CD4-positive, alpha-beta T cell treated with Interleukin-1 beta for 1 hour (primary cell): ENCODE data around the gene DNAJC22.
A peak's percentile ranks its signal among the peaks of the same experiment; 100 is the strongest.
"Not testable (repeated sequence)": the region's sequence is repeated elsewhere in the genome, so short reads cannot be mapped to it uniquely, and the experiment has no call there.

Experiments
- DNase-seq, 2 donors: peaks; one replicate each; pipeline ENCODE4 v3.0.0-alpha.2; 2020 to 2022

Gene DNAJC22

GRCh38 chr12:49346659-49347310 lies at the start of gene DNAJC22:
Gene DNAJC22, plus strand, starts transcription at chr12:49346888. Its CDS starts 1,985 bp downstream, at chr12:49348873.
- peak in 1 of 2 donors; percentile 26 for DNase-seq

GRCh38 chr12:49297695-49298060 lies 49.0 kb upstream of the DNAJC22 start:
- DNase-seq = no peak

- DNase-seq = no peak
Observed at GRCh38 chr12:49298160-49298559, 48.5 kb upstream of the DNAJC22 start.

- DNase-seq = no peak
Observed at GRCh38 chr12:49301760-49302159, 44.9 kb upstream of the DNAJC22 start.

GRCh38 chr12:49304161-49304560 lies 42.5 kb upstream of the DNAJC22 start:
- DNase-seq = no peak

GRCh38 chr12:49305762-49306510 lies 40.8 kb upstream of the DNAJC22 start:
- no peak for DNase-seq

GRCh38 chr12:49309386-49309785 lies 37.3 kb upstream of the DNAJC22 start:
- no peak for DNase-seq

- DNase-seq = not testable (repeated sequence)
Observed at GRCh38 chr12:49310451-49311000, 36.2 kb upstream of the DNAJC22 start.

- DNase-seq = no peak
Observed at GRCh38 chr12:49314811-49315210, 31.9 kb upstream of the DNAJC22 start.

- DNase-seq = not testable (repeated sequence)
Observed at GRCh38 chr12:49317118-49317517, 29.6 kb upstream of the DNAJC22 start.

GRCh38 chr12:49320411-49321103 lies 26.1 kb upstream of the DNAJC22 start:
- not testable (repeated sequence) for DNase-seq

GRCh38 chr12:49322367-49322707 lies 24.4 kb upstream of the DNAJC22 start:
- DNase-seq = no peak

GRCh38 chr12:49322708-49323523 lies 23.8 kb upstream of the DNAJC22 start, which contains the start of gene TROAP:
Gene TROAP, plus strand, starts transcription at chr12:49323255. Its CDS starts 354 bp downstream, at chr12:49323609.
- peak; percentile 97 to 99 for DNase-seq

GRCh38 chr12:49323524-49324097 lies 23.1 kb upstream of the DNAJC22 start:
- DNase-seq = no peak

GRCh38 chr12:49325606-49326005 lies 21.1 kb upstream of the DNAJC22 start:
- DNase-seq = no peak

- DNase-seq = no peak
Observed at GRCh38 chr12:49327368-49327767, 19.3 kb upstream of the DNAJC22 start.

- DNase-seq = no peak
Observed at GRCh38 chr12:49327887-49328286, 18.8 kb upstream of the DNAJC22 start.

- no peak for DNase-seq
Observed at GRCh38 chr12:49328816-49329215, 17.9 kb upstream of the DNAJC22 start.

GRCh38 chr12:49330032-49330619 lies 16.6 kb upstream of the DNAJC22 start:
- DNase-seq = no peak

- DNase-seq = no peak
Observed at GRCh38 chr12:49330631-49331379, 15.9 kb upstream of the DNAJC22 start.
